SIG-M5 (cell line): Measurements from ENCODE around the gene VPS11.
"Not testable (repeated sequence)": the region's sequence is repeated elsewhere in the genome, so short reads cannot be mapped to it uniquely, and the experiment has no call there.

ENCODE experiments used
- DNase-seq: peaks from one replicate; lab custom pipeline; 2025; lab: John Stamatoyannopoulos, UW

Gene VPS11

DNA sequence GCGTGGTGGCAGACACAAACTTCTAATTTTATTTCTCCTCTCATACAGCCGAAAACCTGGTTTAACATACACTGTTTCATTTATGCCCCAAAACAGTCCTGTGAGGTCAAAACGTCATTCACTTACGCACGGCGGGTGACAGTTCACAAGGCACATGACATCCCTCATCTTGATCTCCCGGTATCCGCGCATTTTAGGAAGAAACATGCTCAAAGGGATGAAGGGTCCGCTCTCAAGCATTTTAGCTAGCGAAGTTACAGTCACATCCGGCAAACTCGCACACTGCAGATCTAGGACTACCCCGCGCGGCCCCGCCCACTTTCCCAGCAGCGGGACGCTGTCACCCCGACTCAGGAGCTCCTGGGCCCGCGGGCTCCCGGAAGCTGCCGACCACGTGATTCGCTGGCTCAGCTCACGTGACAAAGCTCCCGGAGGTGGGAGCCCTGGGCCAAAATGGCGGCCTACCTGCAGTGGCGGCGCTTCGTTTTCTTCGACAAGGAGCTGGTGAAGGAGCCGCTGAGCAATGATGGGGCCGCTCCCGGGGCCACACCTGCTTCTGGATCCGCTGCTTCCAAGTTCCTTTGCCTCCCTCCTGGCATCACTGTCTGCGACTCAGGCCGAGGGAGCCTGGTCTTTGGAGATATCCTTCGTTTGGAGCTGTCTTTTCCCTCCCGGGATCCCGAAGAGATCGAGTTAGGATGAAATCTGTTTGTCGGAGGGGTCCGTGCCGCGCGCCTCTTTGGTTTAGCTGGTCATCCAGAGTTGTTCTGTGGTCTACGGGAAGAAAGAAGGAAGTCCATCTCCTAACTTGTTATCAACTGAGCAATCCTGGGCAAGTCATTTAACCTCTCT is at the start of gene VPS11:
TSS of gene VPS11 (plus strand) at position 448 of the 852 bp plus-strand sequence. CDS start at position 454, 6 bp downstream.
- peak; percentile 82 for DNase-seq

DNA sequence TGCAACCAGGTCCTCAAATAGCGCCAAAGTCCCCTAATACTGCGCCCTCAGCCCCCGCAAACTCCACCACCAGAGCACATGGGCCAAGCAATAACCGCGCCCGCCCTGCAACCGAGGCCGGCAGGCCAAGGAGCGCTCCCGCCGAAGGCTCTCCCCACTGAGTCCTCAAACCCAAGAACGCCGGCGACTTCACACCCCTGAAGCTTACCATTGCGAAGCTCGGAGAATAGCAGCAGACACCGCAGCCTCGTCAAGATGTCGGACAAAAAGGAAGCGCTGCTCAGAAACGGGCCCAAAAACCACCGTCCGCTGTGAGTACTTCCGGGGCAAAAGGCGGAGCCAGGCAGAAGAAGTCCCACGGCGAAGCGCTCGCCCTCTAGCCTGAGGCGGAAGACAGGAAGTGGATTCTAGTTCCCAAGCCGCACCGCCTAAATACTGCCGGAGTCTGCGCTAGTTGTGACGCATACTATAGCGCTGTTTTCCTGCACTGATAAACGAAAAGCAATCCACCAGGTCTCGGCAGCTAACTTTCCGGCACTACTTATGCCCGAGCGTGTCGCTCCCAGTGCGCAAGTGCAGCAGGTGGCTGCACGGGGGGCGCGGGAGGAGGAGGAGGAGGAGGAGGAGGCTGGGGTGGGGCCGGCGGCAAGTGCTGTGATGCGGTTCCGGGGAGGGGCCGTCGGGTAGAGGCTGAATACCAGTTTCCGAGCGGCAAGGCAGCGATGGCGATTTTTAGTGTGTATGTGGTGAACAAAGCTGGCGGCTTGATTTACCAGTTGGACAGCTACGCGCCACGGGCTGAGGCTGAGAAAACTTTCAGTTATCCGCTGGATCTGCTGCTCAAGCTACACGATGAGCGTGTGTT is 49.3 kb upstream of the VPS11 start, which contains the start of the genes RPS25 and TRAPPC4:
TSS of gene RPS25 (minus strand) at position 270 of the 865 bp plus-strand sequence. CDS start at position 211, 59 bp downstream.
TSS of gene TRAPPC4 (plus strand) at position 693 of the 865 bp plus-strand sequence. CDS start at position 723, 30 bp downstream.
- peak; percentile 91 for DNase-seq

- DNase-seq = no peak
Observed at GRCh38 chr11:119019996-119020395, 47.6 kb upstream of the VPS11 start.

DNA sequence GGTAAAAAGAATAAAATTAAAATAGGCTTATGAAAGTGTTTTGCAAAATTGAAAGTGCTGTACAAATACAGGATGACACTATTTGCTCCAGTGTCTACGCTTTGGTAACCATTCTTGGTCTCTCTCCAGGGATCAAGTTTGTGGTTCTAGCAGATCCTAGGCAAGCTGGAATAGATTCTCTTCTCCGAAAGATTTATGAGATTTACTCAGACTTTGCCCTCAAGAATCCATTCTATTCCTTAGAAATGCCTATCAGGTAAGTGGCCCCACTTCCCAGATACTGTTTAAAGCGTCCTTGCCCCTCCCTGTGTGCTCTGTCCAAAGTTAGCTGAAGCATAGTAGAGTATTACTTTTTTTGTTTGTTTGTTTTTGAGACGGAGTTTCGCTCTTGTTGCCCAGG is 46.0 kb upstream of the VPS11 start:
- DNase-seq = no peak

DNA sequence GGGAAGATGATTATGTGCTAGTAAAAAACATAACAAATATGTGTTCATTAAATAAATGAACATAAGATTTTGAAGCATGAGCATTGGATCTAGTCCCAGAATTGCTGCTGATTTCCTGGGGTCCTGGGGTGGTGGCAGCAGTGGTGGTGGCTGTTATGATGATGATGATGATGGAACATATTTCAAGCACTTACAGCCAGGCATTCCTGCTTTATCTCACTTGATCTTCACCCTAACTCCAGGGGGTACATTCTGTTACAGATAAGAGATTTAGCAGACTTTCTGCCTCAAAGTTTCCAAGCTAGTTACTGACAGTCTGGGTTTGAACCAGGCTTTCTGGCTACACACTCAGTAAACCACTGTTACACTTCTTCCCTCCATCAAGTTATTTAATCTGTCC is 43.9 kb upstream of the VPS11 start:
- DNase-seq = no peak

GRCh38 chr11:119024430-119025098 is 43.1 kb upstream of the VPS11 start:
- no peak for DNase-seq

DNA sequence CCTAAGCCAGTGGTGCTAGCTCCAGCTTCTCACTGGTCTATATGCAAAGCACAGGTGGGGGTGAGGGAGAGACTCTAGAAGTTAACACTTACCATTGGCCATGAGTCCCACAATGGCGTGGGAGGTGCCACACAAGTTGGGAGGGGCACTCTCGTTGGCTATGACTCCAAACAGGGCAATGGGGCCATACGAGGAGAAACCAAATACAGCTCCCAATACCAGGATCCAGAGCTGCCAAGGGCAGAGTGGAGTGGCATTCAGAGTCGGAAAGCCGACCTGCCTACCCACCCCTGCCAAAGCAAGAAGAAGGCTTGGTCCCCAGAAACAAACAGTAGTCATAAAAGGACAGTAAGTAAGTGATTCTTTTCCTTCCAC is 42.5 kb upstream of the VPS11 start:
- DNase-seq = no peak

DNA sequence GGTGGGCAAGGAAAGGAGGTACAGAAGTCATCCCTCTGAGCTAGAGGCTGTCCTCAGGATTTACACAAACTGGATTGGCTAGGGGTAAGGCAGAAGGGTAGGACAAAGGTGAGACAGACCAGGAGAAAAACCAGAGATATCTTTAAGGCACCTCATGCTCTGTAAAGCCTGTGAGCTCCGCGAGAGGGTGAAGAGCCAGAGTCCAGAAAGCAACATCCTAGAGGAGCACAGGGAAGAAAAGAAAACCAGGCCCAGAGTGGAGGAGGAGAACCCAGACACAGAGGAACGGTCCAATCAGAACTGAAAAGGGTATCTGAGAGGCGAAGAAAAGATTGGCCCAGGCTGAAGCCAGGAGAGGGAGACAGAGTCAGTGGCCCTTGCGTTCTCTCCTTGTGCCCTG is 42.1 kb upstream of the VPS11 start:
- no peak for DNase-seq

- no peak for DNase-seq
Observed at GRCh38 chr11:119025978-119026766, 41.4 kb upstream of the VPS11 start.

DNA sequence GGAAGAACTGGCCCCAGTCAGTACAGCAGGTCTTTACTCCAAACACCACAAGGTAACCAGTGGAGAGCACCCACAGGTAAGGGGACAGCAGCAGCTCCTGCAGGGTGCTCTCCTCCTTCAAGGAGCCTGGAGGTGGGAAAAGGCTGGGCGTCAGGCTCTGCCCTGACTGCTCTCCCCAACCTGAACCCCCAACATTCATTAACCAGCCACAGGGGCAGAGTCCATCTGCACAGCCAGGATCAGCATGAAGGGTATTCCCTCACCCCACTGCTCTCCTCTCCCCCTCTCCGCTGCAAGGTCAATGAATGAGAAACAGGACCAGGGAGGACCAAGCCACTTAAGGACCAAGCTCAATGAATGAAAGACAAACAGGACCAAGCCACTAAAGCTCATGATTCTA is 40.6 kb upstream of the VPS11 start:
- DNase-seq = no peak

GRCh38 chr11:119027561-119028345 is 39.9 kb upstream of the VPS11 start:
- DNase-seq = no peak

- no peak for DNase-seq
Observed at GRCh38 chr11:119028346-119029068, 39.1 kb upstream of the VPS11 start.

DNA sequence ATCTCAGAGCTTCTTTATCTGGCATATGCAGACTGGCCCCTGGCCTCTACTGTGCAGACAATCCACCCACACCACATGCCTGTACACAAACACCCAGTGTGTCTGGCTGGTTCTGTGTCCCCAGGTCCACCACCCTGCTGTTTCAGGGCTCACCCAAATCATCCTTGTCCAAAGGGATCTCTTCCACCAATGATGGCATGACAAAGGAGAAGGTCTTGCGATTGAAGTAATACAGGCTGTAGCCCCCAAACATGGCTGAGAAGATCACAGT is 38.6 kb upstream of the VPS11 start:
- DNase-seq = no peak

DNA sequence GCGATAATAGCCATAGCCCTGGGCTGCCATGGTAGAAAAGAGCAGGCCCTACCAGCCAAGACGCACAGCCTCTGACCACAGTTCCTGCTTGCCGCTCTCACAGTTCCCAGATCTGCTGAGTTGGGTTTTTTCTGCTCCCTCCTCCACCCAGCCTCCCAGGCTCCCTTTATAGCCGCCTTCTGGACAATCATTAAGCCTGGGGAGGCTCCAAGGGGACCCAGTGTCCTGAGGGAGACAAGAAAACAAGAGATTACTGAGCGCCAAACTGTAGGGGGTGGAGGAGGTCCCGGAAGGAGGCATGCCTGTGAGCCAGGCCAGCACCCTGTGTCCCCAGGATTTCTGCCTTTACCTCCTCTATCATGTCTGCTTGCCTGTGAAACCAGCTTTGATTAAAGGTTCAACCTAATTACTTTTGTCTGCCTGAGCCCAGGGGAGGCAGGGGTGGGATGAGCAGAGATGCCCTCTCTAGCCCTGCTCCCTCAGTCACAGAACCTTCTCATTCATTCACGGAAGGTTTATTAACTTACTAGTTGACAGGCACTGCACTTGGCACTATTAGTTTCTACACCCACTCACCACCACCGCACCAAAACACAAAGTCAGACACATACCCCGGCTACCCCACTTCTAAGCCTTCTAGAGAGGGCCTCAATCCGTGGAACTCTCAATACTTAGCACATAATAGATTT is 38.1 kb upstream of the VPS11 start:
- DNase-seq = no peak

DNA sequence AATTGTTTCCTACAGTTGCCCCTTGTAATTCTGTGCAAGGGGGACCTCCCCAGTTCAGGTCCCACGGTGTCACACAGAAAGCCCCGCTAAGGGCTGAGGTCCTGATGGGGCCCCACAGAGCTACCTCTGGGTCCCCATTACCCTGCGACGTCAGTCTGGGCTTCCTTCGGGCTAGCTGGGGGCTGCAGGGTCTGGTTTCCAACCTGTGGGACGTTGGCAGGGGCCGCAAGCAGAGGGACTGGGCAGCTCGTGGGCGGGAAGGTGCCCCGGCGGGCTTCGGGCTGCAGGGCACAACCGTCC is 37.6 kb upstream of the VPS11 start:
- DNase-seq = no peak

- peak; percentile 71 for DNase-seq
Observed at GRCh38 chr11:119030329-119031047, 37.1 kb upstream of the VPS11 start, which contains the start of gene SLC37A4. Gene SLC37A4, minus strand, starts transcription at chr11:119030877.

DNA sequence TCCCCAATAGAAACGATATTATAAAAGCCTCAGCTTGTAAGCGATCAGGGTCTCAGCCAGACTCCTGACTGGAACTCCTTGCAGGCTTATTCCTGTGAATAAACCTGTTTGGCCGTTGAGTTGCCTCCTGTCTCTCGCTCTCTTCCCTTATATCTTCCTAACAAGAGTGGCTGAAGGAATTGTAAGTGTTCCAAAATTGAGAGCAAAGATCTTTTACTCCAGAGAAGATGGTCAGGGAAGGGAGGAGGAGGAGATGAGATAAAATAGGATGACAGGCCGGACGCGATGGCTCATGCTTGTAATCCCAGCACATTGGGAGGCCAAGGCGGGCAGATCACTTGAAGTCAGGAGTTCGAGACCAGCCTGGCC is 35.7 kb upstream of the VPS11 start:
- no peak for DNase-seq

GRCh38 chr11:119033421-119033820 is 34.2 kb upstream of the VPS11 start:
- DNase-seq = not testable (repeated sequence)

DNA sequence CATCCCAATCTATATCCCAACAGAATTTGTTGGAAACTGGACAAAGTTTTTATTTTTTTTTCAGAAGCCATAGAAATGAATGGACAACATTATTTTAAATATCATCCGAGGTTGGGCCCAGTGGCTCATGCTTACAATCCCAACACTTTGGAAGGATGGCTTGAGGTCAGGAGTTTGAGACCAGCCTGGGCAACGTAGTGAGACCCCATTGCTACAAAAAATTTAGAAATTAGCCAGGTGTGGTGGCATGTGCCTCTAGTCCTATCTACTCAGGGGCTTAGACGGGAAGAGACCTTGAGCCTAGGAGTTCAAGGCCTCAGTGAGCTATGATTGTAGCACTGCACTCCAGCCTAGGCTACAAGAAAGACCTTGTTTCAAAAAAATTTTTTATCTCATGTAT is 32.8 kb upstream of the VPS11 start:
- no peak for DNase-seq
